ENCODE results near the gene USP22.
"Not testable (repeated sequence)": the region's sequence is repeated elsewhere in the genome, so short reads cannot be mapped to it uniquely, and the experiment has no call there.

USP22 gene

DNA sequence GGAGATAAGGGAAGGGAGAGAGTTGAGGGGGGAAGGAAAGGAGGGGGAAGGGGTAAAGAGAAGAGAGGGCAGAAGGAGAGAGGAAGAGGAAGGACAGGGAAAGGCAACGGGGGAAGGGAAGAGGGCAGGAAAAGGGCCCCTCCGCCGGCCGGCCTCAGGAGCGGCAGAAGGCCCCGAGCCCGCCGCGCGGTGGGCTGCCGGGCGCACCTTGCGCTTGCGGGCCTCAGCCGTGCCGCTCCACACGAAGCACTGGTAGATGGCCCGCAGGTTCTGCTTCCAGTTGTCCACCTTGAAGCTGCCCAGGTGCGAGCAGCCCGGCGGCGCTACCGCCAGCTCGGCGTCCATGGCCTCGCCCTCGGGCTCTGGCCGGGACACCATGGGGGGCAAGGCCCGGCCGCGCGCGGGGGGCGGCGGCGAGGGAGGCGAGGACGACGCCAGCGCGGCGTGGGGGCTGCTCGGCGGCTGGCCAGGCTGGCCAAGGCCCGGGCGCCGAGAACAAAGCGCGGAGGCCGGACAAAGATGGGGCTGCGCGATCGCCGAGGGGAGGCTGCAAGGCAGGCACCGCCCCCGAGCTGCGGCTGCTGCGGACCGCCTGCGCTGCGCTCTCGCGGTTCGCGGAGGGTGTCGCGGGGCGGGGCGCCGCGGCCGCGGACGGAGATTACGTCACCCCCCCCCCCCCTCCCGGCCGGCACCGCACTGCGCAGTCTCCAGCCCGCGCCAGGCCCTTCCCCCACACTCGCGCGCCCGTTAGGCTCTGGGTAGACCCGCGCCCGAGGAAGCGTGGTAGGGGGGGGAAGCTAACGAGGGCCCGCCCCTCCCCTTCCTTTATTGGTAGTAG lies at the start of gene USP22:
TSS of gene USP22 (minus strand) at position 554 of the 838 bp plus-strand sequence. CDS start at position 378, 176 bp downstream.
- DNase-seq = peak; percentile 99

DNA sequence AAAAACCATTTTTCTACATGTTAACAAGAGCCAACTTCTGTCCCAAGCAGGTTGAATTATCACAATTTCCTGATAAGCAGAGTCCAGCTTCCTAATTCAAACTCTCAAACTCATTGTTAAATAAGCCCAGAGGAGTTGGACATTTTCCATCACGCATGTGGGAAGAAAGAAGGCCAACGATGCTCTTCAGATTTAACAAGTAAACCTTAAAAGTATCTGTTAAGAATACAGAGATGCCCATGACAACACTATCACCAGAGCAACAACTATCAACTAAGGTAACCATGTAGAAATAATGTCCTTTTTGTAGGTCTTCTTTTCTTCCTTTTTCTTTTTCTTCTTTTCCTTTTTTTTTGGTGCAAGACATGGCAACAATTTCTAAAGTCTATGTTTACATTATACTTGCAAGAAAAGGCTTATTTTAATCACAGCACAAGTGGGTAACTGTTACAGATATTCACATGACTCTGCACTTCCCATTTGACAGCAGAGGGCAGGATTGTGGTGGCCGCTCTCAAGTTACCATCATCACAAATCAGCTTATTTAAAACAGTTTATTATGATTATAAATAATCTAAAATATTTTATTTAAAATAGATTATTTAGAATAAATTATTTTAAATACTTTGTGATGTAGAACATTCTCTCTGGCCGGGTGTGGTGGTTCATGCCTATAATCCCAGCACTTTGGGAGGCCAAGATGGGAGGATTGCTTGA lies 48.2 kb upstream of the USP22 start:
- no peak for DNase-seq

DNA sequence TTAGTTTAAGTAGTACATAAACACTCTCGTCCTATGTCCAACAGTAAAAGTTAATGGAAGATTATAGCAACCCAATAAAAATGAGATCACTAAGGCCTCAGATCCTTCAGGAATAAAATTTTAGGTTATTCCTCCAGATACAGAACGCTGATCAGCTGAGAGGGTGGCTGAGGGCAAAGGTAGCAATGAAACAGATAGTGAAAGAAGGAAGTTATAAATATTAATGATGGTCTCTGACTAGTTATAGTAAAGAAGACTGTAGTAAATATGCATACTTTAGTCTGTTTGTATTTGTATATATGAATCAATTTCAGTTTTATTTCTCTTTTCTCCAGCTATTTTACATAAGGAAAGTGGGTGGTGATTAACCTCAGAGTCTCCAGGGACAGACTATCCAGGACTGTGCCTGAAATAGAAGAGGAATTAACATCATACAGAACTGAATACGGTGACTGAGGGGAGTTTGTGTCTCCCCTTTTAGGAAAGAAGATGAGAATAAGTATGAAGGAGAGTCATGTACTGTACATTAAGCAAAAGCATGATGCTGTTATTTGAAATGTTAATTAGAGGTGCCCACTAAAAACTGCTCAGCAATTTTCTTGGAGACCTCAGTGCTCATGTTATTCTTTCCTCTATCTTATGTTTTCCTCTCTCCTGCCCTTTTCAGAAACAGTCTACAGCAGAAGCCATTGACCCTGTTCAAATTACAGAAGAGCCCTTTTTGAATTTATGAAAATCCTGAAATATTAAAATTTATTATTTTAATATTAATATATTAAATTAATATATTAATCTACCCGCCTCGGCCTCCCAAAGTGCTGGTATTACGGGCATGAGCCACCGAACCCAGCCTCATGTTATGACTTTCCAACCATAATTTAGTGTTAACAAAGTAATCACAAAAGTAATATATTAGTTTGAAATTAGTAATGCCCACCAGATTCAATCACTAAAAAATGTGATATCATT lies 47.4 kb upstream of the USP22 start:
- DNase-seq = no peak

DNA sequence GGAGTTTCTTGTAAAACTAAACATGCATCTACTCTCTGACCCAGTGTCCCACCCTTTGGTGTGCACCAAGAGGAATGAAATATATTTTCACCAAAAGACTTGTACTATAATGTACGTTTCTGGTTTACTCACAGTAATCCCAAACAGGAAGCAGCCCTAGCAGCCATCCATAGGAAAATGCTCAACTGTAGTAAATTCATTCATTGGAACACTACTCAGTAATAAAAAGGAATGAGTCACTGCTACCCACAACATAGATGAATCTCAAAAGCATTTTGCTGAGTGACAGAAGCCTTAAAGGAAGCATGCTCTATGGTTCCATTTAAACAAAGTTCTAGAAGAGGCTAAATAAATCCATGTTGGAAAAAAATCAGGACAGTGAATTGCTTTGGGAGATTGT lies 46.3 kb upstream of the USP22 start:
- DNase-seq = no peak

DNA sequence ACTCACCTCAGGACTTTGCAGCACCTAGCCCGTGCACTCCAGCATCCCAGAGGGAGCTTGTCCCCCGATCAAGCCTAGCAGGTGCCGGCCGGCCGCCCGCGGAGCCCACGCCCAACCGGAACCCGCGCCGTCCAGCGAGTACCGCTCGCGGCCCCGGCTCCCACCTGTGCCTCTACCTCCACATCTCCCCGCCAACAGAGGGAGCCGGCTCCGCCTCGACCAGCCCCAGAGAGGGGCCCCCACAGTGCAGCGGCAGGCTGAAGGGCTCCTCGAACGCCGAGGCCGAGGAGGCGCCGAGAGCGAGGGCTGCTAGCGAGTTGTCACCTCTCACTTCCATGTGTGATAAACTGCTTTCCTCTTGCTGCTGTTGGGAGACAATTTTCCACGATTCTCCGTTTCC lies 42.9 kb upstream of the USP22 start:
- no peak for DNase-seq

GRCh38 chr17:21085280-21085679 lies 42.5 kb upstream of the USP22 start:
- not testable (repeated sequence) for DNase-seq

DNA sequence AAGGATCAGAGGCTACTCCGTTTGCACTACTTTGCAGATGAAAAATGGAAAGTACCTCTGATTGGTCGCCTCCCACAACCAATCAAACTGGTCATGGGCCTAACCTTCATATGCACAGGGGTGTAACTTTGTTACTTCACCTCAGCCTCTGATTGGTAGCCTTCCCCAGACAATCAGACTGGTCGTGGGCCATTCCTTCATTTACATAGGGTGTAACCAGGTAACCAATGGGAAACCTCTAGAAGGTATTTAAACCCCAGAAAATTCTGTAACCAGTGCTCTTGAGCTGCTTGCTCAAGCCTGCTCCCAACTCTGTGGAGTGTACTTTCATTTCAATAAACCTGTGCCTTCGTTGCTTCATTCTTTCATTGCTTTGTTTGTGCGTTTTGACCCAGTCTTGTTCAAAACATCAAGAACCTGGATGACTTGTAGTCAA lies 39.2 kb upstream of the USP22 start:
- peak; percentile 6 for DNase-seq

GRCh38 chr17:21079196-21079595 lies 36.4 kb upstream of the USP22 start:
- DNase-seq = no peak

GRCh38 chr17:21078016-21078780 lies 35.4 kb upstream of the USP22 start:
- DNase-seq = no peak

DNA sequence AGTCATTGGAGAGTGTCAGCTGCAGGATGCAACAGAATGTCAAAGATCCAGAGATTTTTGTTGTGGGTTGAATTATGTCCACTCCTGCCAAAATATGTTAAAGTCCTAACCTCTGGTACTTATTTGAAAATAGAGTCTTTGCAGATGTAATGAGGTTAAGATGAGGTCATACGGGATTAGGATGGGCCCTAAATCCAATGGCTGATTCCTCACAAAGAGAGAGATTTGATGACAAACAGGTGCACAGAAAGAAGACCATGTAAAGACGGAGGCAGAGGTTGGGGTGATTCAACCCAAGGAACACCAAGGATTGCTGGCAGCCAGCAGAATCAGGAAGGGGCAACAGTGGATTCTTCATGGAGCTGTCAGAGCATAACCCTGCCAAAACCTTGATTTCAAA lies 34.5 kb upstream of the USP22 start:
- no peak for DNase-seq

DNA sequence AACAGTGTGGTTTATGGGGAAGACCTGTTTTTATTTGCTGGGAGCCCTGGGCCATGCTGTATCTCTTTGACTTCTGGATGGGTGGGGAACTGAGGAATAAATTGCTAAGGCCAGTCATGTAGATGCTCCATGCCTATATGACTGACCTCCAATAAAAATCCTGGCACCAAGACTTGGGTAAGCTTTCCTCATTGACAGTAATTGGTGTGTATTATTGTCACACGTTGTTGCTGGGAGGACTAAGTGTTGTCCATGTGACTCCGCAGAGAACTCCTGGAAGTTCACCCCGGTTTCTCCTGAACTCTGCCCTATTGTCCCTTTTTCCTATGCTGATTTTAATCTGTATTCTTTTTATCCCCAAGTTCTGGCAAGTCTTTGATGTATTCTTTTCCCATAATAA lies 33.4 kb upstream of the USP22 start:
- no peak for DNase-seq

DNA sequence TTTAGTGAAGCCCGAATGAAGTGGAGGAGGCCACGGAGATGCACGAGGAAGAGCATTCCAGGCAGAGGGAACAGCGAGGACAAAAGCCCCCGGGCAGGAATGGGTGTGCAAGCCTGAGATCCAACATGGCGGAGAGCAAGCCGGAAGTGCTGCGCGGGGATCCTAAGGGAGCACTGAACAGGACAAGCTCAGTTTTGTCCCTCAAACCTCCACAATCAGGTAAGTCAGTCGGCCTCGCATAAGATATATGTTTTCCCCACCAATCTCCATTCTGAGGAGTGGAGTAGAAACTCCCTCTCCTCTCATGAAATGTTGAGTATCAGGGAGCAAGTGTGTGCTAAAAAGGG lies 32.9 kb upstream of the USP22 start:
- no peak for DNase-seq

- DNase-seq = no peak
Observed at GRCh38 chr17:21072745-21073197, 30.0 kb upstream of the USP22 start.

DNA sequence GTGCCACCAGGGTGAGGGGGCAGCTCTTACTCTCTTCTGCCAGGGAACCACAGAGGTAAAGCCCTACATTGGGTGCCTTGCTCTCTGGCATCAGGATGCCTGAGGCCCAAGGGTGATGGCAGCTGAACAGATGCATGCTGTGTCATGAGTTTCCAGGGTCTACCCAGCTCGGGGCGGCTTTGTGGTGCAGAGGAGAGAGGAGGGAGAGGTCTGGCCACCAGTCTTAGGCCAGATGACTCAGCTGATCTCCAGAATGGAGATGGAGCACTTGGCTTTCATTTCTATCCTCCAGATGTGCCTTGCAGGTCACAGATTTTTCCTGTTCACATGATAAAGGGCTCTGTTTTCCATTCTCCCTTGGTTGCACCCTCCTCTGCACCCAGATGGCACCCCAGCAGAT lies 23.6 kb upstream of the USP22 start:
- DNase-seq = no peak

- DNase-seq = no peak
Observed at GRCh38 chr17:21061971-21062526, 19.2 kb upstream of the USP22 start.

DNA sequence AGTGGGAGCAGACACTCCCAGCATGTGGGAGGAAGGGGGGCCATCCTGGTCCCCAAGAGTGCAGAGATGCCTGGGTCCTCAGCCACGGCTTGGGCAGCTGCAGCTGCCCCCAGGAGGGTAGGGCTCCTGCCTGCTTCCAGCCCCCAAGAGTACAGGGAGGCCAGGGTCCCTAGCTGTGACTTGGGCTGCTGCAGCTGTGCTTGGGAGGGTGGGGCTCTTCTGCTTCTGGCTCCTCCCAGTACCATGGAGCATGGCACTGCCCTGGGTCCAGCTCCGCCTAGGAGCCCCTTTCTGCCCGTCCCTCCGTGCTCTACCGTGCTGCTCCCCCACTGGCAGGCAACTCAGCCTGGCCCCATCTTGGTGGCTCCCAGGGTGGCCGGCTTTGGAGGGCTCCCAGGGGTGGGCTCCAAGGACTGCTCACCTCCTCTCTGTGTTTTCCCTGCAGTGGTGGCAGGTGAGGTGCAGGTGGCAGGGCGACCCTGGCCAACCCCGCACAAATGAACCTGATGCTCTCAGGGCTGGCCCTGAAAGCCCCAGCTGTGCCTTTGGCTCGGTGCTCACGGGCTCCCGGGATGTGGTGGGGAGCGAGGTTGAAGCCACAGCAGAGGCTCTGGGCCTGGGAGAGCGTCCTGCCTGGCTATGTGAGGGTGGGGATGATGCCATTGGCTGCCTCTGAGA lies 18.5 kb upstream of the USP22 start:
- no peak for DNase-seq

- no peak for DNase-seq
Observed at GRCh38 chr17:21059761-21060160, 16.9 kb upstream of the USP22 start.

GRCh38 chr17:21058098-21058893 lies 15.5 kb upstream of the USP22 start:
- DNase-seq = no peak

DNA sequence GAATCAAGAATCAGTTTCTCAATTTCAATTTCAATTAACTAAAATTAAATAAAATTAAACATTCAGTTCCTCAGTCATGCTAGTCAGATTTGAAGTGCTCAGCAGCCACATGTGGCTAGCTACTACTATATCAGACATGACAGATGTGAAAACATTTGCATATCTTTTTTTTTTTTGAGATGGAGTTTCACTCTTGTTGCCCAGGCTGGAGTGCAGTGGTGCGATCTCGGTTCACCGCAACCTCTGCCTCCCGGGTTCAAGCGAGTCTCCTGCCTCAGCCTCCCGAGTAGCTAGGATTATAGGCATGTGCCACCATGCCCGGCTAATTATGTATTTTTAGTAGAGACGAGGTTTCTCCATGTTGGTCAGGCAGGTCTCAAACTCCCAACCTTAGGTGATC lies 10.2 kb upstream of the USP22 start:
- DNase-seq = not testable (repeated sequence)

GRCh38 chr17:21049457-21049856 lies 6.6 kb upstream of the USP22 start:
- DNase-seq = no peak
